Bronchial epithelial cell (primary cell): ENCODE results near the gene DTYMK. TPM values are rescaled to one million over a fixed set of nuclear protein-coding genes. Genes with fewer than 3 reads are reported as not detected.

ENCODE experiments used
- DNase-seq: peaks from one replicate; pipeline ENCODE4 v3.0.0-alpha.2; 2010; ENCODE audit warnings: low read depth
- FAIRE-seq: peaks from 2 replicates; lab custom pipeline; 2011; peaks lifted over from hg19 to GRCh38; lab: Jason Lieb, UNC
- H3K27me3 ChIP-seq: 2 replicates; pipeline ENCODE4 v1.5.1; 2011; ENCODE audit warnings: low read length; ENCODE audit not compliant: control insufficient read depth, insufficient read depth
- H3K36me3 ChIP-seq: 2 replicates; pipeline ENCODE4 v1.5.1; 2011; ENCODE audit warnings: low read length; ENCODE audit not compliant: control insufficient read depth, insufficient read depth
- H3K4me3 ChIP-seq: 2 replicates; pipeline ENCODE4 v1.5.1; 2011; ENCODE audit warnings: mild to moderate bottlenecking, low read depth, low read length, control low read depth
- total RNA-seq: library from RNA; depleted of rRNA; stranded (reverse); fragments of >200 nt; gene quantifications from 2 replicates; pipeline ENCODE4 v1.2.1, GENCODE V29; 2014
- TF ChIP-seq, protein P1 (sequence below): IDR thresholded peaks from 2 replicates; pipeline ENCODE4 v1.5.1; 2011; ENCODE audit warnings: mild to moderate bottlenecking, moderate library complexity, low read length, control low read depth, inconsistent platforms; ENCODE audit not compliant: insufficient read depth, severe bottlenecking

The DTYMK gene
- total RNA-seq, 1 donor from 2014 or later, result 21.1 TPM

- TF ChIP-seq, protein P1, sequence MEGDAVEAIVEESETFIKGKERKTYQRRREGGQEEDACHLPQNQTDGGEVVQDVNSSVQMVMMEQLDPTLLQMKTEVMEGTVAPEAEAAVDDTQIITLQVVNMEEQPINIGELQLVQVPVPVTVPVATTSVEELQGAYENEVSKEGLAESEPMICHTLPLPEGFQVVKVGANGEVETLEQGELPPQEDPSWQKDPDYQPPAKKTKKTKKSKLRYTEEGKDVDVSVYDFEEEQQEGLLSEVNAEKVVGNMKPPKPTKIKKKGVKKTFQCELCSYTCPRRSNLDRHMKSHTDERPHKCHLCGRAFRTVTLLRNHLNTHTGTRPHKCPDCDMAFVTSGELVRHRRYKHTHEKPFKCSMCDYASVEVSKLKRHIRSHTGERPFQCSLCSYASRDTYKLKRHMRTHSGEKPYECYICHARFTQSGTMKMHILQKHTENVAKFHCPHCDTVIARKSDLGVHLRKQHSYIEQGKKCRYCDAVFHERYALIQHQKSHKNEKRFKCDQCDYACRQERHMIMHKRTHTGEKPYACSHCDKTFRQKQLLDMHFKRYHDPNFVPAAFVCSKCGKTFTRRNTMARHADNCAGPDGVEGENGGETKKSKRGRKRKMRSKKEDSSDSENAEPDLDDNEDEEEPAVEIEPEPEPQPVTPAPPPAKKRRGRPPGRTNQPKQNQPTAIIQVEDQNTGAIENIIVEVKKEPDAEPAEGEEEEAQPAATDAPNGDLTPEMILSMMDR, result no peak
- no peak for FAIRE-seq
- H3K27me3 ChIP-seq, result no peaks in the 10 kb centered on the region
- H3K36me3 ChIP-seq, result peaks cover 17% of the 10 kb centered on the region
- peak overlapping the region; percentile 90 for H3K4me3 ChIP-seq
- no peak for DNase-seq
Observed at GRCh38 chr2:241635756-241636155, 50.9 kb downstream of the DTYMK start.

GRCh38 chr2:241633561-241633960 lies 53.1 kb downstream of the DTYMK start:
- DNase-seq, result no peak
- Histone ChIP-seq H3K4me3 (no peak overlapping the region), H3K36me3 (peaks cover 15% of the 10 kb centered on the region), H3K27me3 (no peaks in the 10 kb centered on the region)
- FAIRE-seq, result no peak
- TF ChIP-seq, protein P1, result no peak

DNA sequence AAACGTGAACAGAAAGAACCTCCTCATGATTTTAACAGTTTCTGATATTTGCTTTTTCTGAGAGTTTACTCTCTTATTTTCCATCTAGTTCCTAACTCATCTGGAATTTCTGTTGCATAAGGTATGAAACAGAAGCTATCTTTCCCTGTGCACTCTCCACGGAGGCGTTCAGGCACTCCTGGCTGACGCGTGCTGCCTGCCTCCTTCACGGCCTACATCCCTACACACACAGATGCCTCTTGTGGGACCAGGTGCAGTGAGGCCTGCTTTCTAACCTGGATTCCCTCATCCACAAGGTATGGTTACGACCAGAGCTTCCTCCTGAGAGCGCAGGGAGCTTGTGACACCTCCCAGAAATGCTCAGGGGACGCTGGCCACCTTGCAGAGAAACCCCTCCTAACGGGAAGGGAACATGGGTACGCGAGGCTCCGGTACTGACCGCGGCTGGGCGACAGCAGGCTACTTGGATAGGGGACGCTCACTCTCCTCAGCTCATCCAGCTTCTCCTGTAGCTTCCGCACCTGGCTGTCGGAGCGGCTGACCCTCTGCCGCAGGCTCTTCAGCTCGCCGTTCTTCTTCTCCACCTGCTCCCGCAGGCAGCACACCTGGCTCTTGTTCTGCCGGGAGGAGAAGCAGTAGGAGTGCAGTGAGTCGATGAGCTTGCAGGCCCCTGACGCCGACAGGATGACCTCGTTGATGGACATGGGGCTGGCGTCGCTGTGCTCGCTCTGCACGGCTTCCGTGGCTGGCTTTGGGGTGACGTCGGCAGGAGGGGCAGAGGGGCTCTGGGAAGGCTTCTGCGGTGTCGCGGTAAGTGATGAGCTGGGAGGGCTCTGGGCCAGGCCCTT lies 53.9 kb downstream of the DTYMK start:
- FAIRE-seq (no peak), DNase-seq (no peak)
- H3K4me3 ChIP-seq, result no peak overlapping the region
- H3K27me3 ChIP-seq, result no peaks in the 10 kb centered on the region
- peaks cover 17% of the 10 kb centered on the region for H3K36me3 ChIP-seq
- TF ChIP-seq, protein P1, result no peak

DNA sequence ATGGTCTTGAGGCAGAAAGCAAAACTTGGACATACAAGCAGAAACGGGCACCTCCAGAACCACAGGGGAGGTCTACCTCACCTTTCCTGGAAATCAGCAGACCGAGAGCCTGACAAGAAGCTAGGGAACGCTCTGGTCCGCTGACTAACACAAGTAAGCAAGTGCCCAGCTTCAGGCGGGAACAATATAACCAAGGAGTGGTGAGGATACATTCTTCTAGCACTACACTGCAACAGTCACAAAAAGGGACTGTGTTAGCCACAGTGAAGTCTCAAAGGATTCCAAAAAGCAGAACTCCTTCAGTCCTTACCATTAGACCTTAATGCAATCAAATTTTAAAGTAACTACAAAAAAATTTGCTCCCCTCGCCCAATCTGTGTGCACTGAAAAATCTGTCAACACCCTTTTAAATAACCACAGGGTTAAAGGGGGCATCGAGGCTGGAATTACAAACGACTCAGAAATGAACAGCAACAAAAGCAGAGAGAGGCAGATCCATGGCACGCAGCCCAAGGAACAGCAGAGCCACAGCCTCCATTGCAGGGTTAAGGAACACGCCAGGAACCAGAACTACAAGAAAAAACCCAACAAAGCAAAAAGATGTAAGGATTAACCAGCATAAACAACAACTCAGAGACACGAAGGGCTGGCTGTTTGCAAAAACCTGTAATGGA lies 56.7 kb downstream of the DTYMK start:
- H3K36me3 ChIP-seq, result peaks cover 17% of the 10 kb centered on the region
- no peak for FAIRE-seq
- no peaks in the 10 kb centered on the region for H3K27me3 ChIP-seq
- H3K4me3 ChIP-seq, result no peak overlapping the region
- DNase-seq, result no peak
- TF ChIP-seq, protein P1, result no peak

- H3K4me3 ChIP-seq, result no peak overlapping the region
- FAIRE-seq, result no peak
- DNase-seq, result no peak
- peaks cover 9% of the 10 kb centered on the region for H3K36me3 ChIP-seq
- H3K27me3 ChIP-seq, result no peaks in the 10 kb centered on the region
- TF ChIP-seq, protein P1, result no peak
Observed at GRCh38 chr2:241627675-241628074, 58.9 kb downstream of the DTYMK start.

Other genes starting within 250 kb of the DTYMK start
- gene STK25, start 178.2 kb downstream of the DTYMK start, total RNA-seq, result 196 and 218 TPM in 2 replicates
- gene BOK, start 128.1 kb downstream of the DTYMK start, total RNA-seq, result 18.4 and 19.5 TPM in 2 replicates
- 50.2 and 54.8 TPM in 2 replicates for gene THAP4, start 49.7 kb downstream of the DTYMK start, total RNA-seq
- gene ATG4B, start 49.1 kb downstream of the DTYMK start, total RNA-seq, result 51.3 and 66.6 TPM in 2 replicates
- 19.7 and 27.1 TPM in 2 replicates for gene ING5, start 15.2 kb upstream of the DTYMK start, total RNA-seq
- 10.3 and 12.7 TPM in 2 replicates for gene D2HGDH, start 47.8 kb upstream of the DTYMK start, total RNA-seq
- not detected in 2 replicates for gene GAL3ST2, start 90.0 kb upstream of the DTYMK start, total RNA-seq
- gene NEU4, start 122.4 kb upstream of the DTYMK start, total RNA-seq, result not detected in 2 replicates
- not detected in 2 replicates for gene PDCD1, start 172.1 kb upstream of the DTYMK start, total RNA-seq
- not detected in 2 replicates for gene RTP5, start 182.9 kb upstream of the DTYMK start, total RNA-seq